Activated CD8-positive, alpha-beta T cell treated with anti-CD3 and anti-CD28 coated beads for 36 hours (primary cell): Measurements from ENCODE around the gene HNRNPA0. TPM values are rescaled to one million over a fixed set of nuclear protein-coding genes. Genes with fewer than 3 reads are reported as not detected.

Experiments used
- ATAC-seq: fragments of 200-7000 bp; cut with Tn5 transposase; one replicate; pipeline ENCODE4 v1.10.0; 2021; ENCODE audit warnings: mild to moderate bottlenecking, moderate library complexity
- CTCF ChIA-PET: fragments of 350-600 bp; sonication (Branson Sonifier 250); formaldehyde crosslinking; loops from one replicate; lab custom pipeline; 2021; ENCODE audit warnings: antibody characterized with exemption; lab: Charles Lee
- POLR2A ChIA-PET: fragments of 350-600 bp; sonication (Branson Sonifier 250); formaldehyde crosslinking; loops from one replicate; lab custom pipeline; 2021; ENCODE audit warnings: antibody characterized with exemption; lab: Charles Lee
- DNase-seq: peaks from one replicate; pipeline ENCODE4 v3.0.0-alpha.2; 2020
- H3K27ac Mint-ChIP-seq: one replicate; pipeline ENCODE4 v1.8.0; 2021; ENCODE audit warnings: mild to moderate bottlenecking, mixed read lengths
- H3K27me3 Mint-ChIP-seq: one replicate; pipeline ENCODE4 v1.8.0; 2021; ENCODE audit warnings: mixed read lengths
- H3K36me3 Mint-ChIP-seq: one replicate; pipeline ENCODE4 v1.8.0; 2021; ENCODE audit warnings: low read depth, mixed read lengths
- H3K4me1 Mint-ChIP-seq: one replicate; pipeline ENCODE4 v1.8.0; 2021; ENCODE audit warnings: low read depth, mixed read lengths
- H3K4me3 Mint-ChIP-seq: one replicate; pipeline ENCODE4 v1.8.0; 2021; ENCODE audit warnings: mild to moderate bottlenecking, moderate library complexity, mixed read lengths
- H3K9me3 Mint-ChIP-seq: one replicate; pipeline ENCODE4 v1.8.0; 2021; ENCODE audit warnings: mixed read lengths
- CTCF ChIP-seq: fragments of 200-600 bp; IDR thresholded peaks from one replicate; pipeline ENCODE4 v1.8.0; 2022; ENCODE audit warnings: antibody characterized with exemption, mild to moderate bottlenecking
- intact Hi-C: fragments of 100-400 bp; cut with micrococcal nuclease; formaldehyde crosslinking; loops from one replicate; pipeline ENCODE4 v1.10.0; 2022
- total RNA-seq, 2 experiments: library from RNA; stranded (reverse); gene quantifications; one replicate each; pipeline ENCODE4 v1.2.3, GENCODE V29; 2021

HNRNPA0 gene
- total RNA-seq, 2 experiments from 2014 or later: 32.8 to 33.1 TPM

GRCh38 chr5:137708062-137708461 is 46.1 kb downstream of the HNRNPA0 start:
- ATAC-seq: no peak
- Mint-ChIP-seq H3K4me3 (no peak overlapping the region), H3K4me1 (peaks cover 2% of the 10 kb centered on the region), H3K27ac (no peak overlapping the region), H3K27me3 (no peaks in the 10 kb centered on the region), H3K36me3 (peaks cover 24% of the 10 kb centered on the region), H3K9me3 (peaks cover 2% of the 10 kb centered on the region)
- ChIA-PET CTCF (interaction anchor here (1.1 kb wide), 1 partner anchor 34 kb away, joined by 4 read pairs; no protein-coding TSS in a partner anchor), POLR2A (no interaction called here)
- intact Hi-C loops: no loop called here
- DNase-seq: no peak
- no peak for TF ChIP-seq CTCF

GRCh38 chr5:137706841-137707240 is 47.3 kb downstream of the HNRNPA0 start:
- Mint-ChIP-seq H3K9me3 (no peaks in the 10 kb centered on the region), H3K4me3 (no peak overlapping the region), H3K36me3 (peaks cover 20% of the 10 kb centered on the region), H3K27ac (no peak overlapping the region), H3K4me1 (peaks cover 2% of the 10 kb centered on the region), H3K27me3 (no peaks in the 10 kb centered on the region)
- intact Hi-C loops: no loop called here
- TF ChIP-seq CTCF: no peak
- no peak for DNase-seq
- ChIA-PET POLR2A (no interaction called here), CTCF (no interaction called here)
- ATAC-seq: no peak

GRCh38 chr5:137705106-137705505 is 49.1 kb downstream of the HNRNPA0 start:
- Mint-ChIP-seq H3K27ac (no peak overlapping the region), H3K36me3 (peaks cover 20% of the 10 kb centered on the region), H3K27me3 (no peaks in the 10 kb centered on the region), H3K4me3 (no peak overlapping the region), H3K4me1 (no peaks in the 10 kb centered on the region), H3K9me3 (no peaks in the 10 kb centered on the region)
- DNase-seq (no peak), ATAC-seq (no peak)
- no peak for TF ChIP-seq CTCF
- ChIA-PET POLR2A (interaction anchor here (1.1 kb wide), 1 partner anchor 31 kb away, joined by 3 read pairs; the partner anchor contains the start of gene KLHL3), CTCF (interaction anchor here (1.3 kb wide), 1 partner anchor 76 kb away, joined by 4 read pairs; no protein-coding TSS in a partner anchor)
- intact Hi-C loops: no loop called here

- intact Hi-C loops: no loop called here
- ChIA-PET POLR2A (no interaction called here), CTCF (no interaction called here)
- TF ChIP-seq CTCF: no peak
- no peaks in the 10 kb centered on the region for H3K4me1 Mint-ChIP-seq
- H3K27me3 Mint-ChIP-seq: no peaks in the 10 kb centered on the region
- no peak overlapping the region for H3K27ac Mint-ChIP-seq
- H3K4me3 Mint-ChIP-seq: no peak overlapping the region
- peaks cover 12% of the 10 kb centered on the region for H3K36me3 Mint-ChIP-seq
- DNase-seq (no peak), ATAC-seq (no peak)
- no peaks in the 10 kb centered on the region for H3K9me3 Mint-ChIP-seq
Measured at GRCh38 chr5:137703565-137703964, 50.6 kb downstream of the HNRNPA0 start.

GRCh38 chr5:137700282-137700680 is 53.9 kb downstream of the HNRNPA0 start:
- intact Hi-C loops: no loop called here
- Mint-ChIP-seq H3K27ac (no peak overlapping the region), H3K4me3 (no peak overlapping the region), H3K4me1 (peaks cover 20% of the 10 kb centered on the region), H3K36me3 (peaks cover 7% of the 10 kb centered on the region), H3K9me3 (no peaks in the 10 kb centered on the region), H3K27me3 (no peaks in the 10 kb centered on the region)
- ChIA-PET CTCF (interaction anchor here (1.1 kb wide), 1 partner anchor 40 kb away, joined by 3 read pairs; no protein-coding TSS in a partner anchor), POLR2A (interaction anchor here (1.5 kb wide), 1 partner anchor 48 kb away, joined by 4 read pairs; no protein-coding TSS in a partner anchor)
- DNase-seq: no peak
- no peak for TF ChIP-seq CTCF
- ATAC-seq: no peak
